SK-N-SH treated with all-trans-retinoic acid at 6 μM for 48 hours (cell line): ENCODE measurements around the gene GRIA3.

Experiments used
- ATAC-seq: fragments of 200-7000 bp; cut with Tn5 transposase; 3 replicates; pipeline ENCODE4 v1.9.1; 2020; ENCODE audit warnings: mild to moderate bottlenecking, moderate library complexity
- BACH2 ChIP-seq: fragments of 250-450 bp; sonication (Bioruptor Pico); IDR thresholded peaks from 2 replicates; pipeline ENCODE4 v1.9.0; 2021; ENCODE audit warnings: mild to moderate bottlenecking, borderline replicate concordance
- CSDC2 ChIP-seq: fragments of 250-450 bp; sonication (Bioruptor Pico); IDR thresholded peaks from 2 replicates; pipeline ENCODE4 v1.5.0; 2020; ENCODE audit warnings: mild to moderate bottlenecking, moderate library complexity
- CSRNP3 ChIP-seq: fragments of 250-450 bp; sonication (Bioruptor Pico); IDR thresholded peaks from 2 replicates; pipeline ENCODE4 v1.5.1; 2021; ENCODE audit warnings: mild to moderate bottlenecking, moderate library complexity
- ESRRG ChIP-seq: fragments of 250-450 bp; sonication (Bioruptor Pico); IDR thresholded peaks from 2 replicates; pipeline ENCODE4 v1.6.1; 2021; ENCODE audit warnings: mild to moderate bottlenecking
- GLIS3 ChIP-seq: fragments of 250-450 bp; sonication (Bioruptor Pico); IDR thresholded peaks from 2 replicates; pipeline ENCODE4 v1.5.0; 2020; ENCODE audit warnings: mild to moderate bottlenecking, moderate library complexity
- OSR1 ChIP-seq: fragments of 250-450 bp; sonication (Bioruptor Pico); IDR thresholded peaks from 2 replicates; pipeline ENCODE4 v1.8.0; 2022; ENCODE audit warnings: moderate library complexity, mild to moderate bottlenecking, inconsistent platforms
- POU6F1 ChIP-seq: fragments of 250-450 bp; sonication (Bioruptor Pico); IDR thresholded peaks from 2 replicates; pipeline ENCODE4 v1.8.0; 2021; ENCODE audit warnings: low read depth, mild to moderate bottlenecking, moderate library complexity, borderline replicate concordance
- PPARA ChIP-seq: fragments of 250-450 bp; sonication (Bioruptor Pico); IDR thresholded peaks from 2 replicates; pipeline ENCODE4 v1.5.0; 2020; ENCODE audit warnings: mild to moderate bottlenecking, borderline replicate concordance
- RARB ChIP-seq: fragments of 250-450 bp; sonication (Bioruptor Pico); IDR thresholded peaks from 2 replicates; pipeline ENCODE4 v1.8.0; 2021; ENCODE audit warnings: mild to moderate bottlenecking, moderate library complexity
- SNAI2 ChIP-seq: fragments of 250-450 bp; sonication (Bioruptor Pico); IDR thresholded peaks from 2 replicates; pipeline ENCODE4 v1.5.0; 2020; ENCODE audit warnings: mild to moderate bottlenecking, moderate library complexity
- TCF4 ChIP-seq: fragments of 250-450 bp; sonication (Bioruptor Pico); IDR thresholded peaks from 2 replicates; pipeline ENCODE4 v1.8.0; 2021; ENCODE audit warnings: mild to moderate bottlenecking, moderate library complexity, borderline replicate concordance
- TSHZ2 ChIP-seq: fragments of 250-450 bp; sonication (Bioruptor Pico); IDR thresholded peaks from 2 replicates; pipeline ENCODE4 v1.5.0; 2020; ENCODE audit warnings: mild to moderate bottlenecking, moderate library complexity
- ZC3H10 ChIP-seq: fragments of 250-450 bp; sonication (Bioruptor Pico); IDR thresholded peaks from 2 replicates; pipeline ENCODE4 v1.5.1; 2021; ENCODE audit warnings: mild to moderate bottlenecking, moderate library complexity
- ZFP30 ChIP-seq: fragments of 450-650 bp; formaldehyde crosslinking; IDR thresholded peaks from 2 replicates; pipeline ENCODE4 v1.5.0; 2022; ENCODE audit warnings: mild to moderate bottlenecking, moderate library complexity
- ZNF70 ChIP-seq: fragments of 450-650 bp; formaldehyde crosslinking; IDR thresholded peaks from 2 replicates; pipeline ENCODE4 v1.5.0; 2020; ENCODE audit warnings: mild to moderate bottlenecking, moderate library complexity
- ZNF8 ChIP-seq: fragments of 450-650 bp; formaldehyde crosslinking; IDR thresholded peaks from 2 replicates; pipeline ENCODE4 v1.5.0; 2020; ENCODE audit warnings: mild to moderate bottlenecking, moderate library complexity
- TF ChIP-seq, protein P1 (sequence below): fragments of 250-450 bp; sonication (Bioruptor Pico); IDR thresholded peaks from 2 replicates; pipeline ENCODE4 v1.5.1; 2020; ENCODE audit warnings: low read depth, mild to moderate bottlenecking, moderate library complexity
- TF ChIP-seq, protein P2 (sequence below): fragments of 250-450 bp; sonication (Bioruptor Pico); IDR thresholded peaks from 2 replicates; pipeline ENCODE4 v1.8.0; 2020; ENCODE audit warnings: mild to moderate bottlenecking, moderate library complexity, borderline replicate concordance

The GRIA3 gene

GRCh38 chrX:123313486-123313885 is 129.4 kb downstream of the GRIA3 start:
- ATAC-seq: no peak
- TF ChIP-seq, protein P1, sequence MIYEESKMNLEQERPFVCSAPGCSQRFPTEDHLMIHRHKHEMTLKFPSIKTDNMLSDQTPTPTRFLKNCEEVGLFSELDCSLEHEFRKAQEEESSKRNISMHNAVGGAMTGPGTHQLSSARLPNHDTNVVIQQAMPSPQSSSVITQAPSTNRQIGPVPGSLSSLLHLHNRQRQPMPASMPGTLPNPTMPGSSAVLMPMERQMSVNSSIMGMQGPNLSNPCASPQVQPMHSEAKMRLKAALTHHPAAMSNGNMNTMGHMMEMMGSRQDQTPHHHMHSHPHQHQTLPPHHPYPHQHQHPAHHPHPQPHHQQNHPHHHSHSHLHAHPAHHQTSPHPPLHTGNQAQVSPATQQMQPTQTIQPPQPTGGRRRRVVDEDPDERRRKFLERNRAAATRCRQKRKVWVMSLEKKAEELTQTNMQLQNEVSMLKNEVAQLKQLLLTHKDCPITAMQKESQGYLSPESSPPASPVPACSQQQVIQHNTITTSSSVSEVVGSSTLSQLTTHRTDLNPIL: no peak
- TF ChIP-seq BACH2 (CRISPR knock-in tag) (no peak), CSDC2 (CRISPR knock-in tag) (no peak), ZNF70 (CRISPR knock-in tag) (no peak), SNAI2 (CRISPR knock-in tag) (no peak), RARB (CRISPR knock-in tag) (no peak), ESRRG (CRISPR knock-in tag) (no peak), OSR1 (CRISPR knock-in tag) (no peak), POU6F1 (CRISPR knock-in tag) (no peak), ZC3H10 (CRISPR knock-in tag) (no peak), GLIS3 (CRISPR knock-in tag) (no peak), PPARA (CRISPR knock-in tag) (no peak), CSRNP3 (CRISPR knock-in tag) (no peak)

GRCh38 chrX:123320622-123321021 is 136.5 kb downstream of the GRIA3 start:
- no peak for ATAC-seq

DNA sequence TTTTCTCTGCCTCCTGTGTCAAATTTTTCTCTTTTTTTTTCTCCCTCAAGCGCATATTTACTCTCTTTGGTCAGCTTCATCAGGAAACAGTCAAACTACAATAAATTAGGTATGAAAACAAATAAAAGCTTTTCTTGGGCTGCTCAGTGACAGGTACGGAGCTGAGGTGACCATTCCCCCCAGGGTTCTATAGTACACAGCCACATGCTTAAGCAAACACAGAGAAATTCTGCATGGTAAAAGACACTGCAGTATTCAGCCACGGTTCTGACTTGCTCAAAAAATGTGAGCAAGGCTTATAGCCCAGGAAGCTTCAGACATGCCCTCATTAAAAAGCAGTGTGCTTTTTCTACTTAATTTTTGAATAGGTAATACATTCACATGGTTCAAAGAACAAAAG is 138.5 kb downstream of the GRIA3 start:
- TF ChIP-seq OSR1 (CRISPR knock-in tag) (no peak), POU6F1 (CRISPR knock-in tag) (no peak), ZC3H10 (CRISPR knock-in tag) (no peak), RARB (CRISPR knock-in tag) (no peak), ZNF8 (CRISPR knock-in tag) (no peak), TSHZ2 (CRISPR knock-in tag) (no peak)
- TF ChIP-seq, protein P2, sequence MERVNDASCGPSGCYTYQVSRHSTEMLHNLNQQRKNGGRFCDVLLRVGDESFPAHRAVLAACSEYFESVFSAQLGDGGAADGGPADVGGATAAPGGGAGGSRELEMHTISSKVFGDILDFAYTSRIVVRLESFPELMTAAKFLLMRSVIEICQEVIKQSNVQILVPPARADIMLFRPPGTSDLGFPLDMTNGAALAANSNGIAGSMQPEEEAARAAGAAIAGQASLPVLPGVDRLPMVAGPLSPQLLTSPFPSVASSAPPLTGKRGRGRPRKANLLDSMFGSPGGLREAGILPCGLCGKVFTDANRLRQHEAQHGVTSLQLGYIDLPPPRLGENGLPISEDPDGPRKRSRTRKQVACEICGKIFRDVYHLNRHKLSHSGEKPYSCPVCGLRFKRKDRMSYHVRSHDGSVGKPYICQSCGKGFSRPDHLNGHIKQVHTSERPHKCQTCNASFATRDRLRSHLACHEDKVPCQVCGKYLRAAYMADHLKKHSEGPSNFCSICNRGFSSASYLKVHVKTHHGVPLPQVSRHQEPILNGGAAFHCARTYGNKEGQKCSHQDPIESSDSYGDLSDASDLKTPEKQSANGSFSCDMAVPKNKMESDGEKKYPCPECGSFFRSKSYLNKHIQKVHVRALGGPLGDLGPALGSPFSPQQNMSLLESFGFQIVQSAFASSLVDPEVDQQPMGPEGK (CRISPR knock-in tag): no peak
- TF ChIP-seq, all 23 proteins: peak for 0
- no peak for ATAC-seq

More at GRCh38 chrX:123320622-123321021, 136.5 kb downstream of the GRIA3 start:
- no peak for TF ChIP-seq TCF4 (CRISPR knock-in tag)
- TF ChIP-seq, protein P2 (CRISPR knock-in tag): no peak
- TF ChIP-seq ZNF8 (CRISPR knock-in tag): no peak
- TF ChIP-seq CSRNP3 (CRISPR knock-in tag): no peak
- no peak for TF ChIP-seq ZFP30 (CRISPR knock-in tag)
- TF ChIP-seq ZNF70 (CRISPR knock-in tag): no peak
- no peak for TF ChIP-seq ESRRG (CRISPR knock-in tag)
- TF ChIP-seq, all 23 proteins: peak for 0
